PFSK-1 (cell line): ENCODE results near the gene CACNG6.

ENCODE experiments used
- POLR2AphosphoS5 ChIP-seq: IDR thresholded peaks from 2 replicates; pipeline ENCODE4 v1.6.1; 2012; ENCODE audit warnings: low read depth, mild to moderate bottlenecking, control low read depth, low read length, moderate library complexity
- SIN3A ChIP-seq: IDR thresholded peaks from 2 replicates; pipeline ENCODE4 v1.6.1; 2012; ENCODE audit warnings: mild to moderate bottlenecking, low read length, moderate library complexity, borderline replicate concordance; ENCODE audit not compliant: insufficient read depth

DNA sequence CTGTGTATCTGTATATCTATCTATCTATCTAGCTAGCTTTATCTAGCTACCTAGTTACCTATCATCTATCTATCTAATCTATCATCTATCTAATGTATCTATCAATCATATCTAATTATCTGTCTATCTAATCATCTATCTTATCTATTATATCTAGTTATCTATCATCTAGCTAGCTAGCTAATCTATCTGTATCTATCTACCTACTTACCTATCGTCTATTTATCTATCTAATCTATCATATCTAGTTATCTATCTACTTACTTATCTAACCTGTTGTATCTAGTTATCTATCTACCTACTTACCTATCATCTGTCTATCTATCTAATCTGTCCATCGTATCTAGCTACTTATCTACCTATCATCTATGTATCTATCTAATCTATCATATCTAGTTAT is 54.3 kb downstream of the CACNG6 start:
- TF ChIP-seq SIN3A (no peak), POLR2AphosphoS5 (no peak)
